OCI-LY1 (cell line): ENCODE measurements around the gene POU2AF1.

Source experiments
- EZH2 ChIP-seq: fragments of 200-600 bp; sonication (generic), shearing (Covaris generic); IDR thresholded peaks from 2 replicates; pipeline ENCODE4 v1.8.0; 2017; ENCODE audit warnings: borderline replicate concordance, mixed run types, mild to moderate bottlenecking, antibody characterized with exemption, low read length, moderate library complexity, mixed read lengths
- TF ChIP-seq, protein P1 (sequence below): fragments of 200-600 bp; sonication (generic), shearing (Covaris generic); IDR thresholded peaks from 2 replicates; pipeline ENCODE4 v1.5.1; 2017; ENCODE audit warnings: mild to moderate bottlenecking, antibody characterized with exemption, low read length, moderate library complexity, mixed read lengths

DNA sequence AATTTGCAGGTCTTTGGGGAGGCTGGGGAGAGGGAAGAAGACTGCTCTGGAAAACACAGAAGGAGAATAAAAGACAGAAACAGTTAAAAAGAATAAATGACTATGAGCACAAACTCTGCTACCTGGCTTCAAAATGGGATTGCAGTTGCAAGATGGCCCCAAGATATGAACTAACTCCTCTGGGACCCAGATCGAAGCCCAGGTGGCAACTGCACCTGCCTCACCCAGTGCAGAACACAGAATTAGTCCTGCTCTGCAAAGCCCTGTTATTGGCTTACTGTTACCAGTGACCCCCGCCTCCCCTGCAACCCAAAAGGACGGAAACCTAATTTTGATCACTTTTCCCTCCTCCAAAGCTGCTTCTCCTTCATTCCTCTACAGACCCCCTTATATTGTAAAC lies 35.9 kb upstream of the POU2AF1 start:
- TF ChIP-seq, protein P1, sequence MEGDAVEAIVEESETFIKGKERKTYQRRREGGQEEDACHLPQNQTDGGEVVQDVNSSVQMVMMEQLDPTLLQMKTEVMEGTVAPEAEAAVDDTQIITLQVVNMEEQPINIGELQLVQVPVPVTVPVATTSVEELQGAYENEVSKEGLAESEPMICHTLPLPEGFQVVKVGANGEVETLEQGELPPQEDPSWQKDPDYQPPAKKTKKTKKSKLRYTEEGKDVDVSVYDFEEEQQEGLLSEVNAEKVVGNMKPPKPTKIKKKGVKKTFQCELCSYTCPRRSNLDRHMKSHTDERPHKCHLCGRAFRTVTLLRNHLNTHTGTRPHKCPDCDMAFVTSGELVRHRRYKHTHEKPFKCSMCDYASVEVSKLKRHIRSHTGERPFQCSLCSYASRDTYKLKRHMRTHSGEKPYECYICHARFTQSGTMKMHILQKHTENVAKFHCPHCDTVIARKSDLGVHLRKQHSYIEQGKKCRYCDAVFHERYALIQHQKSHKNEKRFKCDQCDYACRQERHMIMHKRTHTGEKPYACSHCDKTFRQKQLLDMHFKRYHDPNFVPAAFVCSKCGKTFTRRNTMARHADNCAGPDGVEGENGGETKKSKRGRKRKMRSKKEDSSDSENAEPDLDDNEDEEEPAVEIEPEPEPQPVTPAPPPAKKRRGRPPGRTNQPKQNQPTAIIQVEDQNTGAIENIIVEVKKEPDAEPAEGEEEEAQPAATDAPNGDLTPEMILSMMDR = no peak
- no peak for TF ChIP-seq EZH2
